Adrenal gland (tissue), 12 donors: ENCODE results near the gene MIF4GD. TPM values are rescaled to one million over a fixed set of nuclear protein-coding genes. Genes with fewer than 3 reads are reported as not detected.

Experiments used
- DNase-seq, 7 donors: peaks; one replicate each; pipeline ENCODE4 v3.0.0-alpha.2; 2019 to 2020
- H3K27ac ChIP-seq, 5 donors: fragments of 200-600 bp; sonication (generic) in 4 of 5; 1 replicate in 3 of 5; 2 replicates in 2 of 5; pipeline versions ENCODE4 v1.5.1 to v1.8.0; 2016 to 2020; ENCODE audit warnings: mild to moderate bottlenecking in 1 of 5
- H3K27me3 ChIP-seq: fragments of 200-600 bp; 2 replicates; pipeline ENCODE4 v1.8.0; 2021
- H3K36me3 ChIP-seq, 2 donors: fragments of 200-600 bp; replicated peaks in 1 of 2; 1 replicate in 1 of 2; 2 replicates in 1 of 2; pipeline versions ENCODE4 v1.5.1 to v1.8.0; 2018 to 2022
- H3K4me1 ChIP-seq, 2 donors: fragments of 200-600 bp; replicated peaks in 1 of 2; 1 replicate in 1 of 2; 2 replicates in 1 of 2; pipeline versions ENCODE4 v1.5.1 to v1.8.0; 2018 to 2021
- H3K4me3 ChIP-seq, 4 donors: fragments of 200-600 bp; sonication (generic) in 3 of 4; one replicate each; pipeline ENCODE4 v1.5.1; 2016 to 2018
- H3K9me3 ChIP-seq, 3 donors: fragments of 200-600 bp; sonication (generic) in 1 of 3; replicated peaks in 1 of 3; 1 replicate in 2 of 3; 2 replicates in 1 of 3; pipeline versions ENCODE4 v1.5.1 to v1.8.0; 2016 to 2021
- POLR2A ChIP-seq, 2 donors: fragments of 450-650 bp; IDR thresholded peaks; one replicate each; pipeline ENCODE4 v1.6.1; 2017; ENCODE audit warnings: antibody characterized with exemption in 2 of 2, mild to moderate bottlenecking in 2 of 2, moderate library complexity in 1 of 2
- WGBS, 4 donors: extraction: QIAGEN DNeasy Blood & Tissue Kit in 2 of 4; methylation state at CpG; one replicate each; pipeline versions ENCODE4 v1.1.5 to v1.1.7; 2013 to 2017; 5-methylcytosine and 5-hydroxymethylcytosine counted together
- intact Hi-C, 2 donors: fragments of 100-400 bp; cut with DNase I; formaldehyde crosslinking; loops; one replicate each; pipeline versions ENCODE4 v1.14.1 to v1.15.0; 2022 to 2023
- polyA plus RNA-seq, 3 donors: library from polyadenylated mRNA; stranded (reverse); fragments of 200-250 nt in 2 of 3; fragments of 350-450 nt in 1 of 3; fragmentation: Illumina TruSeq in 1 of 3; extraction: RNeasy Lipid Tissue Mini Kit (QIAGEN cat#74804) in 1 of 3; gene quantifications; one replicate each; pipeline ENCODE4 v1.2.3, GENCODE V29; 2013 to 2014
- total RNA-seq, 9 donors: library from RNA; depleted of rRNA in 4 of 9; stranded (reverse); fragments of >200 nt in 4 of 9; fragments of 120-200 nt in 1 of 9; fragmentation: NEBNext Ultra II Directional in 1 of 9; extraction: Animal tissue kit (Norgen Biotek cat#: 25700) in 1 of 9; gene quantifications; one replicate each; pipeline versions ENCODE4 v1.1.0 to v1.2.4, GENCODE V29; 2013 to 2023
- TF ChIP-seq, protein P1 (sequence below), 6 experiments: fragments of 450-650 bp in 4 of 6; fragments of 200-600 bp in 2 of 6; sonication (generic) in 1 of 6; IDR thresholded peaks; 1 replicate in 5 of 6; 2 replicates in 1 of 6; pipeline versions ENCODE4 v1.5.1 to v1.8.0; 2016 to 2021; ENCODE audit warnings: antibody characterized with exemption in 6 of 6, mild to moderate bottlenecking in 2 of 6, moderate library complexity in 1 of 6
- donor health status: healthy with polysubstance abuse.
- donor health status: Bipolar disorder and iron deficiency.
- donor health status: DM: yes; HTN: yes; CAD: no.
- donor health status: DM: no; HTN: no; CAD: no.
- donor health status: DM: no; HTN: no; CAD: no.
- donor health status: DM: yes; HTN: yes; CAD: no.

Gene MIF4GD
- total and polyA plus RNA-seq, 12 donors, result 9.2 to 53.0 (median 21.2) TPM

DNA sequence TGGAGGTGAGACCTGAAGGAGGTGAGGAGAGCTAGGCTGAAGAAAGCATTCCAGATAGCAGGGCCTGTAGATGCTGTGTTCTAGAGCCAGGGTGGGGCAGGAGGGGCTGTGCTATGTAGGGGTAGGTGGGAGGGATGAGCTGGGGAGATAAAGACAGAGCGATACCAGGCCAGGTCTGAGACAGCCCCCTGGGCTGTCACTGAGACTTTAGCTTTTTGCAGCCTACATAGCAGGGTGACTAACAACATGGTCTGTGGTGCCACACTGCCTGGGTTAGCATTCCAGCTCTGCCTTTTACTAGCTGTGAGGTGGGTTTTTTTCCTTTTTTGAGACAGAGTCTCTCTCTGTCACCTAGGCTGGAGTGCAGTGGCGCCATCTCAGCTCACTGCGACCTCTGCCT, 51.2 kb downstream of the MIF4GD start:
- no peaks in the 10 kb centered on the region for H3K9me3 ChIP-seq
- intact Hi-C loops, result no loop called here
- no peak overlapping the region for H3K4me3 ChIP-seq
- H3K27me3 ChIP-seq, result no peaks in the 10 kb centered on the region
- peaks cover 0 to 60% of the 10 kb centered on the region in 2 donors for H3K36me3 ChIP-seq
- 92 to 100% (median 99%) methylated on average over 1 to 3 of the region's 3 CpGs for WGBS, 4 donors
- no peak overlapping the region for H3K27ac ChIP-seq
- H3K4me1 ChIP-seq, result no peaks in the 10 kb centered on the region
- DNase-seq, result no peak
- TF ChIP-seq, protein P1, sequence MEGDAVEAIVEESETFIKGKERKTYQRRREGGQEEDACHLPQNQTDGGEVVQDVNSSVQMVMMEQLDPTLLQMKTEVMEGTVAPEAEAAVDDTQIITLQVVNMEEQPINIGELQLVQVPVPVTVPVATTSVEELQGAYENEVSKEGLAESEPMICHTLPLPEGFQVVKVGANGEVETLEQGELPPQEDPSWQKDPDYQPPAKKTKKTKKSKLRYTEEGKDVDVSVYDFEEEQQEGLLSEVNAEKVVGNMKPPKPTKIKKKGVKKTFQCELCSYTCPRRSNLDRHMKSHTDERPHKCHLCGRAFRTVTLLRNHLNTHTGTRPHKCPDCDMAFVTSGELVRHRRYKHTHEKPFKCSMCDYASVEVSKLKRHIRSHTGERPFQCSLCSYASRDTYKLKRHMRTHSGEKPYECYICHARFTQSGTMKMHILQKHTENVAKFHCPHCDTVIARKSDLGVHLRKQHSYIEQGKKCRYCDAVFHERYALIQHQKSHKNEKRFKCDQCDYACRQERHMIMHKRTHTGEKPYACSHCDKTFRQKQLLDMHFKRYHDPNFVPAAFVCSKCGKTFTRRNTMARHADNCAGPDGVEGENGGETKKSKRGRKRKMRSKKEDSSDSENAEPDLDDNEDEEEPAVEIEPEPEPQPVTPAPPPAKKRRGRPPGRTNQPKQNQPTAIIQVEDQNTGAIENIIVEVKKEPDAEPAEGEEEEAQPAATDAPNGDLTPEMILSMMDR (IDR thresholded peaks at IDR 0.05), result no peak
- no peak for TF ChIP-seq POLR2A (IDR thresholded peaks at IDR 0.05)

DNA sequence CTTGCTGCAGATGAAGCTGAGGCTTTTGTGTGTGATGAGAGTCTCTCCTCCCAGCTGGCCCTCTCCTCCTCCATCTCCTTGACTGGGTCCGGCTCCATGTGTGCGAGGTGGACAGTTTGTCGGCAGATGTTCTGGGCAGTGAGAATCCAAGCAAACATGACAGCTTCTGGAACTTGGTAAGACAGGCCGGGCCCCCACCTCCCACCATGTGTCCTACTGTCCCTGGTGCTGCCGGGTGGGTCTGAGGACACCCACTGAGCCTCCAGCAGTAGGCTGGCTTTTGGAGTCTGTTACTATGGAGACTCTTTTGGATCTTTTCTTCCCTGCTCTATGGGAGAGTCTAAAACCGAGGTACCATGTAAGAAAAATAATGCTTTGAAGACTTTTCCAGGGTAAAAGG, 52.9 kb downstream of the MIF4GD start:
- Histone ChIP-seq H3K27ac (no peak overlapping the region), H3K4me3 (no peak overlapping the region), H3K9me3 (no peaks in the 10 kb centered on the region), H3K27me3 (no peaks in the 10 kb centered on the region), H3K4me1 (no peaks in the 10 kb centered on the region), H3K36me3 (peaks cover 0 to 68% of the 10 kb centered on the region in 2 donors)
- 84 to 97% (median 89%) methylated on average over 6 of the region's 6 CpGs for WGBS, 4 donors
- DNase-seq, result no peak
- intact Hi-C loops, result no loop called here
- TF ChIP-seq, protein P1 (IDR thresholded peaks at IDR 0.05), result no peak
- no peak for TF ChIP-seq POLR2A (IDR thresholded peaks at IDR 0.05)

Other genes with a start within 250 kb of the MIF4GD start
- 100 to 1,000 TPM; 215 to 452 (median 283) TPM for gene ATP5PD, start 224.3 kb downstream of the MIF4GD start, total RNA-seq
- 100 to 1,000 TPM; 393 to 826 (median 646) TPM for gene ATP5PD, start 224.3 kb downstream of the MIF4GD start, polyA plus RNA-seq
- gene KCTD2, start 224.0 kb downstream of the MIF4GD start, total RNA-seq, result 10 to 100 TPM; 38.2 to 49.2 (median 41.0) TPM
- 10 to 100 TPM; 20.6 to 52.4 (median 24.3) TPM for gene KCTD2, start 224.0 kb downstream of the MIF4GD start, polyA plus RNA-seq
- 1 to 10 TPM in 8 of 9 donors, under 1 TPM in 1; 0.91 to 3.0 (median 1.7) TPM for gene SLC16A5, start 183.3 kb downstream of the MIF4GD start, total RNA-seq
- gene SLC16A5, start 183.3 kb downstream of the MIF4GD start, polyA plus RNA-seq, result 1 to 10 TPM in 2 of 3 donors, under 1 TPM in 1; 0.77 to 3.9 (median 2.1) TPM
- gene ARMC7, start 161.3 kb downstream of the MIF4GD start, total RNA-seq, result 10 to 100 TPM in 1 of 9 donors, 1 to 10 TPM in 8; 3.7 to 13.8 (median 8.8) TPM
- gene ARMC7, start 161.3 kb downstream of the MIF4GD start, polyA plus RNA-seq, result 1 to 10 TPM; 5.5 to 7.1 (median 5.8) TPM
- gene NT5C, start 139.5 kb downstream of the MIF4GD start, total RNA-seq, result 100 to 1,000 TPM in 1 of 9 donors, 10 to 100 TPM in 8; 33.4 to 112 (median 63.2) TPM
- 100 to 1,000 TPM in 2 of 3 donors, 10 to 100 TPM in 1; 20.6 to 124 (median 114) TPM for gene NT5C, start 139.5 kb downstream of the MIF4GD start, polyA plus RNA-seq
- gene JPT1, start 116.7 kb downstream of the MIF4GD start, total RNA-seq, result 100 to 1,000 TPM in 1 of 9 donors, 10 to 100 TPM in 8; 34.2 to 232 (median 50.9) TPM
- 100 to 1,000 TPM in 2 of 3 donors, 10 to 100 TPM in 1; 98.6 to 161 (median 102) TPM for gene JPT1, start 116.7 kb downstream of the MIF4GD start, polyA plus RNA-seq
- 100 to 1,000 TPM in 6 of 9 donors, 10 to 100 TPM in 3; 65.2 to 371 (median 265) TPM for gene SUMO2, start 88.3 kb downstream of the MIF4GD start, total RNA-seq
- gene SUMO2, start 88.3 kb downstream of the MIF4GD start, polyA plus RNA-seq, result 100 to 1,000 TPM in 1 of 3 donors, 10 to 100 TPM in 2; 54.9 to 331 (median 65.6) TPM
- gene NUP85, start 65.6 kb downstream of the MIF4GD start, total RNA-seq, result 10 to 100 TPM; 18.7 to 53.8 (median 30.1) TPM
- gene NUP85, start 65.6 kb downstream of the MIF4GD start, polyA plus RNA-seq, result 10 to 100 TPM; 24.1 to 51.5 (median 40.0) TPM
- gene GGA3, start 9.6 kb downstream of the MIF4GD start, total RNA-seq, result 10 to 100 TPM in 8 of 9 donors, 1 to 10 TPM in 1; 8.0 to 36.9 (median 23.0) TPM
- 10 to 100 TPM; 23.2 to 51.5 (median 24.1) TPM for gene GGA3, start 9.6 kb downstream of the MIF4GD start, polyA plus RNA-seq
- gene MRPS7, start 9.4 kb downstream of the MIF4GD start, total RNA-seq, result 100 to 1,000 TPM in 1 of 9 donors, 10 to 100 TPM in 8; 47.7 to 127 (median 73.0) TPM
- gene MRPS7, start 9.4 kb downstream of the MIF4GD start, polyA plus RNA-seq, result 100 to 1,000 TPM in 1 of 3 donors, 10 to 100 TPM in 2; 52.5 to 112 (median 87.7) TPM
- gene SLC25A19, start 18.2 kb upstream of the MIF4GD start, total RNA-seq, result 10 to 100 TPM; 15.8 to 63.9 (median 24.9) TPM
- 10 to 100 TPM; 23.6 to 38.4 (median 32.7) TPM for gene SLC25A19, start 18.2 kb upstream of the MIF4GD start, polyA plus RNA-seq
- 100 to 1,000 TPM in 8 of 9 donors, 10 to 100 TPM in 1; 84.4 to 374 (median 117) TPM for gene GRB2, start 134.4 kb upstream of the MIF4GD start, total RNA-seq
- 100 to 1,000 TPM in 1 of 3 donors, 10 to 100 TPM in 2; 36.0 to 131 (median 36.1) TPM for gene GRB2, start 134.4 kb upstream of the MIF4GD start, polyA plus RNA-seq
- gene TMEM94, start 185.4 kb upstream of the MIF4GD start, total RNA-seq, result 100 to 1,000 TPM in 8 of 9 donors, 10 to 100 TPM in 1; 65.2 to 245 (median 169) TPM
- gene TMEM94, start 185.4 kb upstream of the MIF4GD start, polyA plus RNA-seq, result 100 to 1,000 TPM; 132 to 186 (median 134) TPM
- gene CASKIN2, start 244.3 kb upstream of the MIF4GD start, total RNA-seq, result 10 to 100 TPM; 12.9 to 90.8 (median 35.6) TPM
- 10 to 100 TPM; 10.1 to 43.2 (median 28.3) TPM for gene CASKIN2, start 244.3 kb upstream of the MIF4GD start, polyA plus RNA-seq
- 10 to 100 TPM; 18.6 to 35.3 (median 26.4) TPM for gene TSEN54, start 245.3 kb upstream of the MIF4GD start, total RNA-seq
- gene TSEN54, start 245.3 kb upstream of the MIF4GD start, polyA plus RNA-seq, result 10 to 100 TPM; 17.9 to 67.8 (median 56.0) TPM